DMS114 treated with DMSO at 0.1 percent for 48 hours (cell line): ENCODE results near the gene NFKBIB.
"Not testable (repeated sequence)": the region's sequence is repeated elsewhere in the genome, so short reads cannot be mapped to it uniquely, and the experiment has no call there.

Experiments
- DNase-seq: peaks from one replicate; lab custom pipeline; 2025; ENCODE audit not compliant: unreplicated experiment; lab: John Stamatoyannopoulos, UW

The NFKBIB gene, protein sequence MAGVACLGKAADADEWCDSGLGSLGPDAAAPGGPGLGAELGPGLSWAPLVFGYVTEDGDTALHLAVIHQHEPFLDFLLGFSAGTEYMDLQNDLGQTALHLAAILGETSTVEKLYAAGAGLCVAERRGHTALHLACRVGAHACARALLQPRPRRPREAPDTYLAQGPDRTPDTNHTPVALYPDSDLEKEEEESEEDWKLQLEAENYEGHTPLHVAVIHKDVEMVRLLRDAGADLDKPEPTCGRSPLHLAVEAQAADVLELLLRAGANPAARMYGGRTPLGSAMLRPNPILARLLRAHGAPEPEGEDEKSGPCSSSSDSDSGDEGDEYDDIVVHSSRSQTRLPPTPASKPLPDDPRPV

DNA sequence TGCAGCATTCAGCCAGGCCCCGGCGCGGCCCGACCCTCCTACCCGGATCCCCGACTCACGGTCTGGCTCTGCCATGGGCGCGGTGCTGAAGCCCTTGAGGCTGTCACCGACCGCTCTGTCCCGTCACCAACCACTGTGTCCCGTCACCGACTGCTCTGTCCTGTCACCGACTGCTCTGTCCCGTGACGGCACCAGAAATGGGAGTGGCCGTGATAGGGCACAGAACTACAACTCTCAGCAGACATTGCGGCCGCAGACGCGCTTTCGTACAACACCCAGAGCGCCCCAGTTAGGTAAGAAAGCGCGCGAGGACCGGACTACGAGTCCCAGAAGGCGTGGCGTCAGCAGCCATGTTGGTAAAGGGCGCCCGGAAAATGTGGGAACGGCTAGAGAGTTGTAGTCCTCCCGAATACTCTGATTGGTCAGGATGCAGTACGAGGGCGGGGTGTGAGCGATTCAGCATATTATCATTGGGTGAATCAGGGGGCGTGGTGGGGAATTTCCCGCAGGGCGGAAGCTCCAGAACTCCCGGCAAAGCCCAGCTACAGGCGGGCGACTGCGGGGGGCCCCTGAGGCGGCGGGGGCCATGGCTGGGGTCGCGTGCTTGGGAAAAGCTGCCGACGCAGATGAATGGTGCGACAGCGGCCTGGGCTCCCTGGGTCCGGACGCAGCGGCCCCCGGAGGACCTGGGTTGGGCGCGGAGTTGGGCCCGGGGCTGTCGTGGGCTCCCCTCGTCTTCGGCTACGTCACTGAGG lies at the start of gene NFKBIB, which contains the start of gene SIRT2:
Gene NFKBIB (plus strand): TSS at position 523 of the 755 bp plus-strand sequence. CDS start 64 bp downstream, at position 587.
Gene SIRT2 (minus strand): TSS at position 172 of the 755 bp plus-strand sequence. CDS start 97 bp downstream, at position 75.
- peak; percentile 100 for DNase-seq

DNA sequence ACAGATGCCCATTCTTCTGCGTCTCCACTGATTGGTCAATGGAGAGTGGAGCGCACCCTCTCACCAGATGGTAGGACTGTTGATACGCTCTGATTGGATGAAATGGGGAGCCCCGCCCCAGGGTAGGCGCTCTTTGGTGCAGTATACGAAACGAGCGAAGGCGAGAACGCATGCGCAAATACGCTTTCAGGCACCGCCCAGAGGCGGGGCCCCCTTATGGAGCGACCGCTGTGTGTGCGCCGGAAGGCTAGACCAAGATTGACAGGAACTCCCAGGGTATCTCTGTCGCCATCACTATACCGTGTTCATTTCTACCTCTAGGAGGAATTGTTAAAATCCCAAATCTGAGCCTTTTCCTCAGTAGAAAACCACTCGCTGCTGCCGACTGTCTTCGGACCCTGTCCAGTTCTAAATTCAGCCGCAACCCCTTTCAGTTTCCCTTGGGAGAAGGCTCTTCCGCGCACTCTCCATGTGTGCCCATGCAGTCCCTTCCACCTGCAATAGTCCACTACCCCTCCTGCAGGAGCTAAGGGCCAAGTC lies 49.3 kb upstream of the NFKBIB start:
- DNase-seq: no peak

DNA sequence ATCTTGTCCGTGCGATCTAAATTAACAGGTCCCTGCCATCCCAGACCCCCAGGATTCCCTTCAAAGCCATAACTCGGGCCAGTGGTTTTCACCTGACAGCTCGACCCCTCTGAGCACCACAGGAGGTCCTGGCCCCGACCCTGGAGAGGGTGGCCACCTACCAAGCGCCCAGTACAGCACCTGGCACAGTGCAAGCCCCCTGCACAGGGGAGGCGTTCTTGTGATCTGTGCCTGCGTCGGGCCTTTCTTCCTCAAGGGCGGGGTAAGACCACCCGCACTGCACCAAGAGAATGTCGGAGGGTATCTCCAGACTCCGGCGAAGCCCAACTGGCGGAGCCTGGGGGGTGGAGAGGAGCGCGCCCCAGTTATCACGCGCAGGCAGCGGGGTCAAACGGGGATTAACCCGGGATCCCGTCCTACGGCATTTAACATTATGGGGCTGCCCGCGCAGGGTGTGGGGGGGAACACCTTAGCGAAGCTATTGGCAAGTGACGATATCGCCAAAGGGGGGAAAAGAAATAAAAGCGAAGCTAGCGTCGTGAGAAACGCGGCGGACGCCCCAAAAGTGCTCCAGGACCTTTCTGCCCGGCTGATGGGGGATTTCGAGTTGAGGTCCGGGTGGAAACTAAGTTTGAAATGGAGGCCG lies 48.7 kb upstream of the NFKBIB start:
- DNase-seq: no peak

DNA sequence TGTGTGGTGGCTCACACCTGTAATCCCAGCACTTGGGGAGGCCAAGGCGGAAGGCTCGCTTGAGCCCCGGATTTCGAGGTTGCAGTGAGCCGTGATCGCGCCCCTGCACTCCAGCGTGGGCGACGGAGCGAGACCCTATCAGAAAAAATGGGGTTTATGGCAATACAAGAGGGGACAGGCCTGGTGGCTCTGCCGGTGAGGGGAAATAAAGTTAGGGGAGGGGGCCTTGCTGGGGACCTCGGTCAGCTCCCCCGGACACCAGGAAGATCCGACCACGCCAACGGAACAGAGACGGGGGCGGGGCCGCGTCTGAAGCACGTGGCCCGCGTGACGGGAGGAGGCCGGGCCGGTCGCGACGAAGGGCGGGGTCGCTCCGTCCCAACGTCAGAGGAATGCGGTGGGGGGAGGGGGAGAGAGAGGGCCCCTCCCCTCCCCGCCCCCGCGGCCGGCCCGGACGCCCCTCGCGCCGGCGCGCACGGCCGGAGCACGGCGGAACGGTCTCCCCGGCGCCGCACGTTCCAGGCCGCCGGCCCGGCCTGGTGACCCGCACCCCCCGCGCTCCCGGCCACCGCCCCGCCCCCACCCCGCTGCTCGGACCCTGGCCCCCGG lies 48.0 kb upstream of the NFKBIB start:
- peak; percentile 84 for DNase-seq

DNA sequence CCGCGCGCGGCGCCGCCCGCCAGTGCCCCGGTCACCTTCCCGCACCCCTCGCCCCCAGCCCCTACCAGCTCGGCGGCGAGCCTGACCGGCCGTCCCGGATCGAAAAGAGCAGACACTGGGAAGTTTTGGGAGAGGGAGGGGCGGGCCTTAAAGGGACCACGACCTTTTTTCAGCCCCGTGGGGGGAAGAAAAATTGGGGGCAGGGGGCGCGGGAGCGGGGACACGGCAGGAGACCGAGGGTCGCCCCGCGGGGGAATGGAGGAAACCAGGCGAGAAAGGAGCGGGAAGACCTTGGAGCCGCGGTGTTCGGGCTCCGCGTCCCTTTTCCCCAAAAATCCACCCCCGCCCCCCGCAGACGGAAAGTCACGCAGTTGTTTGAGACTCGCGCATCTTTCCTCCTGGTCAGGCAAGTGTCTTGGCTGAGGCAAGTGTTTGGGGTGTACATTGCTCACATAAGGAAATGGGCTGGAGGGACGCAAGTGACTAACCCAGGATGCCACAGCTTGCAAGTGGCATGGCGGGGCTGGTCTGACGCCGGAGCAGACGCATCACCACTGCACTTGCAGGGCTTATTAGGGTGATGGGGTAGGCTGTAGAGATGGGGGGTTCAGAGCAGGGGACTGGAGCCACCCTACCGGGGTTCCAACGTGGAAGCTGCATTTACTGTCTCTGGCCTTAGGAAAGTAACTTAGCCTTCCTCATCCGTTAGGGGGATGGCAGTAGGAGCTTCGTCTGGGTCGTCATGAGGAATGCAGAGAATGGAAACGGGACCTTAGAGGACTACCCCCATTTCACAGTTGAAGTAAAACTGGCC lies 47.3 kb upstream of the NFKBIB start:
- peak; percentile 65 for DNase-seq

DNA sequence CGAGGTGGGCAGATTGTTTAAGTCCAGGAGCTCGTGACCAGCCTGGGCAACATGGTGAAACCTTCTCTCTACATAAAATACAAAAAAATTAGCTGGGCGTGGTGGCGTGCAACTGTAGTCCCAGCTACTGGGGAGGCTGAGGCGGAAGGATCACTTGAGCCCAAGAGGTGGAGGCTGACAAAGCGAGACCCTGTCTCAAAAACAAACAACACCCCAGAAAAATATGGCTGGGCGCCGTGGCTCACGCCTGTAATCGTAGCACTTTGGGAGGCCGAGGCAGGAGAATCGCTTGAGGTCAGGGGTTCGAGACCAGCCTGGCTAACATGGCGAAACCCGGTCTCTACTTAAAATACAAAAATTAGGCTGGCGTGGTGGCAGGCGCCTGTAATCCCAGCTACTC lies 46.6 kb upstream of the NFKBIB start:
- no peak for DNase-seq

DNA sequence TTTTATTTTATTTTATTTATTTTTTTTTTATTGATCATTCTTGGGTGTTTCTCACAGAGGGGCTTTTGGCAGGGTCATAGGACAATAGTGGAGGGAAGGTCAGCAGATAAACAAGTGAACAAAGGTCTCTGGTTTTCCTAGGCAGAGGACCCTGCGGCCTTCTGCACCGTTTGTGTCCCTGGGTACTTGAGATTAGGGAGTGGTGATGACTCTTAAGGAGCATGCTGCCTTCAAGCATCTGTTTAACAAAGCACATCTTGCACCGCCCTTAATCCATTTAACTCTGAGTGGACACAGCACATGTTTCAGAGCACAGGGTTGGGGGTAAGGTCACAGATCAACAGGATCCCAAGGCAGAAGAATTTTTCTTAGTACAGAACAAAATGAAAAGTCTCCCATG lies 44.8 kb upstream of the NFKBIB start:
- not testable (repeated sequence) for DNase-seq

DNA sequence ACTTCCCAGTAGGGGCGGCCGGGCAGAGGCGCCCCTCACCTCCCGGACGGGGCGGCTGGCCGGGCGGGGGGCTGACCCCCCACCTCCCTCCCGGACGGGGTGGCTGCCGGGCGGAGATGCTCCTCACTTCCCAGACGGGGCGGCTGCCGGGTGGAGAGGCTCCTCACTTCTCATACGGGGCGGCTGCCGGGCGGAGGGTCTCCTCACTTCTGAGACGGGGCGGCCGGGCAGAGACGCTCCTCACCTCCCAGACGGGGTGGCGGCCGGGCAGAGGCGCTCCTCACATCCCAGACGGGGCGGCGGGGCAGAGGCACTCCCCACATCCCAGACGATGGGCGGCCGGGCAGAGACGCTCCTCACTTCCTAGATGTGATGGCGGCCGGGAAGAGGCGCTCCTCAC lies 44.0 kb upstream of the NFKBIB start:
- DNase-seq: not testable (repeated sequence)

DNA sequence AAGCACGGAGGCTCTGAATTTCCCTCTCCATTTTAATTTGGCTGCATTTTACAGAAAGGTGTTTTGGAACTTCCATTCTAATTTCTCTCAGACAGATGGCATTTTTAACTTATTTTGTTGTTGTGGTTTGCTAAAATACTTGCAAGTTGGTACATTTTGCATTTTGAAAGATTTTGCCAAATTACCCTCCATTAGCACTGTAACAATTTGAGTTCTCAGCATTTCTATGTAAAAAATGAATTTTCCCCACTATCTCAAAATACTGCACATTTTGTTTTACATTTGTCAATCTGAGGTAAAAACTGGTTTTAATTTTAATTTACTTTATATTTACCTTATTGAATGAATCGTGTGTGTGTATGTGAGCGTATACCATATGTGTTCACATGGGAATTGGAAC lies 43.0 kb upstream of the NFKBIB start:
- no peak for DNase-seq

DNA sequence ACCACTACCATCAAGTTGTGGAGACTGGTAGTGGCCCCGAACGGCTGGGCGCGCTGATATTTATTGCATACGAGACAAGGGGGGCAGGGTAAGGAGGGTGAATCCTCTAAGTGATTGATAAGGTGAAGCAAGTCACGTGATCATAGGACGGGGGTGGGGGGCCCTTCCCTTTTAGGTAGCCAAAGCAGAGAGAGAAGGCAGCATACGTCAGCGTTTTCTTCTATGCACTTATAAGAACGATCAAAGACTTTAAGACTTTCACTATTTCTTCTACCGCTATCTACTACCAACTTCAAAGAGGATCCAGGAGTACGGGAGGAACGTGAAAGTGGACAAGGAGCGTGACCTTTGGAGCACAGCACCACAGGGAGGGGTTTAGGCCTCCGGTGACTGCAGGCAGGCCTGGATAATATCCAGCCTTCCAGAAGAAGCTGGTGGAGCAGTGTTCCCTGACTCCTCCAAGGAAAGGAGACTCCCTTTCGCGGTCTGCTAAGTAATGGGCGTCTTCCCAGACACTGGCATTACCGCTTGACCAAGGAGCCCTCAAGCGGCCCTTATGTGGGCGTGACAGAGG lies 40.1 kb upstream of the NFKBIB start:
- DNase-seq: not testable (repeated sequence)

DNA sequence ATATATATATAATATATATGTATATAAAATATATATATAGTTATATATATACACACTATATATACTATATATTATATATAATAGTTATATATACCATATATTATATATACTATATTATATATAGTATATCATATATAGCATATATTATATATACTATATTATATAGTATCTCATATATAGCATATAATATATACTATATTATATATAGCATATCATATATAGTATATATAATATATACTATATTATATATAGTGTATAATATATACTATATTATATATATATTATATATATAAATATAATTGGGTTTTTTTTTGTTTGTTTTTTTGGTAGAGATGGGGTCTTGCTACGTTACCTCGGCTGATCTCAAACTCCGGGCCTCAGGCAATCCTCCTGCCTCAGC lies 38.4 kb upstream of the NFKBIB start:
- no peak for DNase-seq

DNA sequence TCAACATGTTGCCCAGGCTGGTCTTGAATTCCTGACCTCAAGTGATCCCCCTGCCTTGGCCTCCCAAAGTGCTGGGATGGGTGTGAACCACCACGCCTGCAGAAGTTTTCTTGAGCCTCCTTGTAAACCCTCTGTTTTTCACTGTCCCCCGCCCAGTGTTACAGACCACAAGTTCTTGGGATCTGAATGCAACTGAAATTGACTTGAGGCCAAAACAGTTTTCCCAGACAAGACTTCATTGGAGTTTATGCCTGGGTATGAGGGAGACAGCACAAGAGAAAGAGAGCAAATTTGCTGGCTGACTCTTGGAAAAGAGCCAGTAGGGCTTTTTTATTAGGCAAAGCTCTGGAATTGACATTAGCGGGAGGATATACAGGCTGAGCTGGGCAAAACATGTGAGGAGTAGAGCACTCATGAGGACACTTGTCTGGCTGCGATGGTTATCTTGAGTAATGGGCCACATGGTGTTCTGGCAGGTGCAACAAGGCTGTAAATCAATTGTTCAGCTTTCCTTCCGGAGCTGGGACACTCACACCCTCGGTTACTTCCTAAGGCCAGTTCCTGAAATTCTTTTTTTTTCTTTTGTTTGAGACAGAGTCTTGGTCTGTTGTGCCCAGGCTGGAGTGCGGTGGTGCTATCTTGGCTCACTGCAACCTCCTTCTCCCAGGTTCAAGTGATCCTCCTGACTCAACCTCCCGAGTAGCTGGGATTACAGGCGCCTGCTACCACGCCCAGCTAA lies 37.3 kb upstream of the NFKBIB start:
- no peak for DNase-seq

DNA sequence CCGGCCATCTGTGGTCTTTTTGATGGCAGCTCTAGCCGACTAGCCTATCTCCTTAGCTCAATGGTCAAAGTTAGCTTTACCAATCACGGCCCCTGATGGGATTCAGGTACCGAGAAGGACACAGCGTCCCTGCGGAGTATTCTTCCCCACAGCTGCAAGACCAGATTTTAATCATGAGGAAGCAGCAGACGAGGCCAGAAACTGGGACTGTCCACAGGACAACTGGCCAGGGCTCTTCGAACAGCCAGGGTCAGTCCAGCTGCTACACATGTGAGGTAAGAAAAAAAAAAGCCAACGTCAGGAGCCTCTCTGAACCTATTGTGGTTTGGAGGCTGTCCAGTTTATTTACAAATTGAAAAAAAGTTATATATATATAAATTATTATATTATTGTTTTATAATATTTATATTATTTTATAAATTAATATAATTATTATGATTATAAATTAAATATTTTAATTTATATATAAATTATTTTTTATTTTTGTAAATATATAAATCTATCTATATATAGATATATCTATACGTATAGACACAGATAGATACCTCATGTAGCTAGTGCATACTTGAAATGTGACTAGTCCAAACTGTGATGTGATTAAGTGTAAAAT lies 32.5 kb upstream of the NFKBIB start:
- DNase-seq: no peak

DNA sequence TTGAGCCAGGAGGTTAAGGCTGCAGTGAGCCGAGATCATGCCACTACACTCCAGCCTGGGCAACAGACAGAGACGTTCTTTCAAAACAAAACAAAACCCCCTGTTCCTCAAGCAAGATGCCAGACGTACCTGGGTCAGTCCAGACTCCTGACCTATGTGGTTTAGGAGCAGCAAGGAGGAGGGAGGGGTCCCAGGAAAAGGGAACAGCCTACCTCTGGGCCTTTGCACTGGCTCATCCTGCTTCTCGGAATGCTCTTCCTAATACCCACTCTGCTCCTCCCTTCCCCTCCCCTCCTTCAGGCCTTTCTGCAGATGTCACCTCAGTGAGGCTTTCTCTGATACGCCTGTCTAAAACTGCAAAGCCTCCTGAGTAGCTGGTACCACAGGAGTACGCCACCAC lies 31.2 kb upstream of the NFKBIB start:
- DNase-seq: no peak

DNA sequence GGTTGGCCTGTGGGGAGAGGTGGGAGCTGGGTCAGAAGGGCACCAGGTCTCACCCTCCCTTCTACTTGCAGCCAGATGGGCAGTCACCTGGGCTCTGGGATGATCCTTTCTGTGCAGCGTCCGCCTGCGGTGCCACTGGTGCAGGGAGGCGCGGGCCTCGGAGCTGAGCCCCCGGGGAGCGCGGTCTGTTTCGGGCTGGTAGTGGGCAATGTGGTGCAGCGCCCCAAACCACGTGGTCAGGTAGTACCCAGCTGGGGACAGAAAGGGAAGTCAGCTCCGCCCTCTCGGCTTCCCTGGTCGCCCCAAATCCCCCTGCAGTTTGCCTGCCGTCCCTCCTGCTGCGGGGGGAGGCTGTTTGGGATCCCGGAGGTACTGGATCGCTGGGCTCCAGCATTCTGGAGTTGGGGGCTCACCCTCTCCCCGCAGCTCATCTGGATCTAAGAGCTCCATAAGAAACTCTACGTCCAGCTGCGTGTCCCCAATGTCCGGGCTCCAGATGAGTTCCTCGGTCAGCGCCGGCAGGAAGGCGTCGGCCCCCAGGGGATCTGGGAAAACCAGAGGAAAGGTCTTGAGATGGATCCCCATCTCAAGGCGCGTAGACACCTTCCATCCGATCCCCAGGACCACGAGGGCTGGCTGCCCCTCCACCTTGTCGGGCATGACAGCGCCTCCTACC lies 30.5 kb upstream of the NFKBIB start:
- DNase-seq: no peak

DNA sequence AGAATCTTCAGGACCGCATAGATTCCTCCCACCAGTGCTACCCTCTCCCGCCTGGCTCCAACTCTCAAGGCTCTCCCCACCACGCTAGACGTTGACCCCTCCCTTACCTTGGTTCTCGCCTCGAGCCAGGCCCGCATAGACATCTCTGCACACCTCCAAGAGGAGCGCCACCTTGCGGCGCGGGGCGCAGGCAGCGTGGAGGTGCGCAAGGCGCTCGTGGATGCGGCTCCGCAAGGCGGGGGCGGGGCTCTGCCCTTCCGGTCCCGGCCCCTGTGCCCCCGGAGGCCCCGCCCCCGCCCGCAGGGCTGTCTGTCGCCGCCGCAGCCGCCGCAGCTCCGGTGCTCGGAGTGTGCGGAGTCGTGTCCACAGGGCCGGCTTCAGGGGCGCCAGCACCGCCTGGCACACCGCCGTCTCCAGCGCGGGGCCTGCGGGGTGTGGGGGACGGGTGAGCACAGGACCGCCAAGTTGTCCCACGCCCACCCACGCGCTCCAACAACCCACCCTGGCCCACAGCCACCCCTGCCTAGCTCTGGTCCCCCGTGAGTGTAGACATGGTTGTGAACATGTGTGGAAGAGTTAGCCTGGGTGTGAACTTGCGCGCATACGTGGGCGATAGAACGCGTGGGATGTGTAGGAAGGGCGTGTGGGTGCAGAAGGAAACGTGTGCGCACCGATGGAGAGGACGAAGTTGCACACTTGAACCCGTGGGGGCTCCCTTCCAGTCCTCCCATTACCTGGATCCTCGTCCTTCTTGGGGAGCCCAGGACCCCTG lies 29.7 kb upstream of the NFKBIB start:
- DNase-seq: no peak

DNA sequence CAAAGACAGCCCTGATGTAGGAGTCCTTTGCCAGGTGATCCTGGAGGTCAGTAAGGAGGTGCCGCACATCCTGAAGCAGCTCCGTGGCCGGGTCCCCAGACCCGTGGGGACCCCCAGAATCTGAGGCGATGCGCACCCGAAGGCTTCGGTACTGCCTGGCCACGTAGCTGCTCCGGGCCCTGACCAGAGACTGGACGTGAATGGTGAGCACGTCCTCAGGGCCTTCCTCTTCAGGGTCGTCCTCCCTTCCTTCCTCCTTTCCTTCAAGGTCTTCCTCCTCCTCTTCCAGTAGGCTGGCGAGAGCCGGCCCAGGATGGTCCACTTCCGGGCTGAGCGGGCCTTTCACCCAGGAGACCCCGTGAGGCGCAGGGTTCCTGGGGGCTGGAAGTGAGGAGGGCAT lies 29.2 kb upstream of the NFKBIB start:
- no peak for DNase-seq
